ENCODE data around the gene C13orf46. TPM values are rescaled to one million over a fixed set of nuclear protein-coding genes. Genes with fewer than 3 reads are reported as not detected.
"Not testable (repeated sequence)": the region's sequence is repeated elsewhere in the genome, so short reads cannot be mapped to it uniquely, and the experiment has no call there.

C13orf46 gene
- polyA plus RNA-seq, 3 donors = 0.06 to 0.18 (median 0.15) TPM

DNA sequence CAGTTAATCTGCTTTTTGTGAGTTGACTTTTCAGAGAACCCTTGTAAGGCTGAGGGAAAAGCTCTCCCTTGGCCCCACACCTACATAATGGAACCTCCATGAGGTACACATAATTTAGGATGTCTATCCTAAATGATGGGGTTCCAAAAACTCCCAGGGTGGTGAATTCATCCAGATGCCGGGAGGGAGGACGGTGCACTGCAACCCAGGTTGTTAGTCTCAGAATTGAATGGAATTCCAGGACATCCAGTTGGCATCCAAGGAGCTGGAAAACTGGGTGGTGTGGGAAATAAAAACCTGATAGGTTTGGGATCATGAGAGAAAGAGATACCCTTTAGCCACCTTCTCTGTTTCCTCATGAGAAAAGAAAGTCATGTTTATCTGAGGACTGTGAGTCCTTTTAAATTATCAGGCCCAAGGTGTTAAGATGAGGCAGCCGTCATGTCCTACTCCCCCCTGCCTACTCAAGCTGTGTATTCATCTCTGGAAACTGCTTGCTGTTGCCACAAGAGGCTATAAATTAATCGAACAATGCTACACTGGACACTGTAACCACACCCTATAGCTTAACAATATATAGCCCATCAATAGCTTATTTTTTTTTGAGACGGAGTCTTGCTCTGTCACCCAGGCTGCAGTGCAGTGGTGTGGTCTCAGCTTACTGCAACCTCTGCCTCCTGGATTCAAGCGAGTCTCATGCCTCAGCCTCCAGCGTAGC is 49.5 kb downstream of the C13orf46 start:
- no peak for DNase-seq

DNA sequence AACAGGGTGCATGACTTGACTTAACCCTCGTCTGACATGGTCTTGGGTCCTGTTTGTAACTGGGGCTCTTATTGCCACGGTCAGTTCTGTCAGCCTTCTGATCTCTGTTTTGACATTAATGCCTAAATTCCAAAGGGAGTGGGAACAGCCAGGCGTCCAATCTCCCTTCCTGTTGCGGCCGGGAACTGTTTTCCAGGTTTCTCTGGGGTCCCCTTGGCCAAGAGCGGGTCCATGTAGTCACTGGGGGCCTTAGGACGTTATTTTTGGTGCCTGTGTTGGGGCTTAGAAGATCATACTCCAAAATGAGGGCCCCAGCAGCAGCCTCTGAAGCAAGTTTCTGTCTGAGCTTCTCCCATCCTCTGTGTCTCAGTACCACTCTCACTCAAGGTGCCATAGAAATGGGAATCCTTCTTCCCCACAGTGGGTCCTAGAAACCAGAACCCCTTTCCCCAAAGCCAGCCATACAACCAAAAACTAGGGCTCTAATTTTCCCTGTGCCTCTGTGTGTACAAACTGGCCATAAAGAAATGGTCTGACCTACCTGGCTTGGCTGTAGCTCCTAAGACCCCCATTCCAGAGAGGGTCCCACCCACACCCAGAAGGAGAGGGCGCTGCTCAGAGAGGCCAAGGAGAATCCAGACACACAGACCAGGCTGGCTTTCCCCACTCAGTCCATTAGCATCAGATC is 50.4 kb downstream of the C13orf46 start:
- no peak for DNase-seq

- DNase-seq = no peak
Observed at GRCh38 chr13:113922412-113923118, 51.3 kb downstream of the C13orf46 start.

DNA sequence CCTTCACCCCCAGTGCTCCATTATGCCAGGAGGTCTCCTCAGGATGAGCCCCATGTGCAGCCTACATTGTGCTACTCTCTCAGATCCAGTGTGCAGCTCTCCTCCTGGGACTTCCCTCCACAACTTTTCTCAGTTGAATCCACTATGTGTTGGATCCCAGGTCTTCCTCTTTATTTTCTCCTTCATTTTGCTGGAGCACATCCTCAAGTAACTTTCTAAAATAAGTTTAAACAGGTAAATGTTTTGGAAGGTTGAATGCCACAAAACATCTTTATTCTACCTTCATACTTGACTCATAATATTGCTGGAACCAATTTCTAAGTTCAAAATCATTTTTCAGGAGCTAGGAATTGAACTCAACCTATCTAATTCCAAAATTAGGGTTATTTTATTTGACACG is 52.1 kb downstream of the C13orf46 start:
- no peak for DNase-seq

- no peak for DNase-seq
Observed at GRCh38 chr13:113920606-113921286, 53.1 kb downstream of the C13orf46 start.

DNA sequence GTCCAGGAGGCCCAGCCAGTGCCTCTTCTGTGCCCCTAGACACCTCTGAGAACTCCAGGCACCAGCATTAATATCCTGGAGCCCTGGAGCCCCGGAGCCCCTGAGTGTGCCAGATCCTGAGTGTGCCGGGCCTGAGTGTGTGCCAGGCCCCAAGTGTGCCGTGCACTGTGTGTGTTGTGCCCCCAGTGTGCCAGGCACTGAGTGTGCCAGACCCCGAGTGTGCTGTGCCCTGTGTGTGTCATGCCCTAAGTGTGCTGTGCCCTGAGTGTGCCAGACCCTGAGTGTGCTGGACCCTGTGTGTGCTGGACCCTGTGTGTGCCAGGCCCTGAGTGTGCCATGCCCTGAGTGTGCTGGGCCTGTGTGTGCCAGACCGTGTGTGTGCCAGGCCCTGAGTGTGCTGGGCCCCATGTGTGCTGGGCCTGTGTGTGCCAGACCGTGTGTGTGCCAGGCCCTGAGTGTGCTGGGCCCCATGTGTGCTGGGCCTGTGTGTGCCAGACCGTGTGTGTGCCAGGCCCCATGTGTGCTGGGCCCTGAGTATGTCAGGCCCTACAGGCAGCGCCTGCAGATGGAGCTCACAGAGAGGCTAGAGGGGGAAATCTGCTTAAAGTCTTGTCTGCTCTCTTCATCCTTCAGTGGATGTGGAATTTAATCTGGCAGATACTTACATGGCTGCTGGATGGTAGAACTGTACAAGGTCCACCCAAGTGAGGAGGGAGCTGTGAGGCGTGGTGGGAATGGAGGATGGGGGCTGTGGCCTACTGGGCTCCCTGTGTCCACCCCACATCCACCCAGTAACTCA is 53.9 kb downstream of the C13orf46 start:
- no peak for DNase-seq

DNA sequence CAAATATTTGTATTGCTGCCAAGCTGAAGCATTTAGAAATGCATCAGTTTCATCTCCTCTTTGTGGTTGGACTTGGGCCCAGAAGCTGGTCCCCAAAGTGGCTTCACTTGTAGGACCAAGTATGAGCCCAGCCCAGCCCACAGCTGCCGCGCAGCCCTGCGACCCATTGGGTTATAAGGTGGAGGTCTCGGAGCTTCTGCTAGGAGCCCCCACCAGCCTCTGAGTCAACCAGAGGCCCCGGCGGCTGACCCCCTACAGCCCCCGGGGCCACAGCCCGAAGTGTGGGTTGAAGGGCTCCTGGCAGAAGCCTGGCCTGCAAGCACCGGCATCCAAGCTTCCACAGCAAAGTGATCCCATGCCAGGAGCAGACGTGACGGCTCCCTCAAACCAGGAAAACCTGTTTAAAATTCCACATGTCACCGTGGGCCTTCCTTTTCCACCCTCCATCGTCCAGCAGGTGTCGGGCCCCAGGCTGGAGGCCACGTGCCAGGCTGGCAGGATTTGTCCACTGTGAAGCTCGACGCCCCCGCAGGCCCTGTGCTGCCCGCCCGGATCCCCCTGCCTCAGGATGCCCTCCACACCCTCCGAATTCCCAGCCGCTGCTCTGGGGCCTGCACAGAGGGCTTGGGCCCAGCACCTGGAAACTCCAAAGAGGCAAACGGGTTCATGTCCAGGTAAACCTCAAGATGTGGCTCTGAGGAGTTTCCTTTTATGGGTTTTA is 54.7 kb downstream of the C13orf46 start:
- DNase-seq = no peak

- no peak for DNase-seq
Observed at GRCh38 chr13:113918580-113918979, 55.3 kb downstream of the C13orf46 start.

GRCh38 chr13:113917594-113918371 is 56.1 kb downstream of the C13orf46 start:
- no peak for DNase-seq

- DNase-seq = no peak
Observed at GRCh38 chr13:113917096-113917495, 56.8 kb downstream of the C13orf46 start.

DNA sequence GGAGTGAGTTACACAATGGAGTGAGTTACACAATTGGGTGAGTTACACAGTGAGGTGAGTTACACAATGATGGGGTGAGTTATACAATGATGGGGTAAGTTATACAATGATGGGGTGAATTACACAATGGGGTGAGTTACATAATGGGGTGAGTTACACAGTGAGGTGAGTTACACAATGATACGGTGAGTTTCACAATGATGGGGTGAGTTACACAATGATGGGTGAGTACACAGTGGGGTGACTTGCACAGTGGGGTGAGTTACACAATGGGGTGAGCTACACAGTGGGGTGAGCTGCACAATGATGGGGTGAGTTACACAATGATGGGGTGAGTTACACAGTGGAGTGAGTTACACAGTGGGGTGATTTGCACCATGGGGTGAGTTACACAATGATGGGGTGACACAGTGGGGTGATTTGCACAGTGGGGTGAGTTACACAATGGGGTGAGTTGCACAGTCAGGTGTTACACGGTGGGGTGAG is 57.5 kb downstream of the C13orf46 start:
- DNase-seq = no peak

GRCh38 chr13:113915786-113916329 is 58.0 kb downstream of the C13orf46 start:
- DNase-seq = no peak

DNA sequence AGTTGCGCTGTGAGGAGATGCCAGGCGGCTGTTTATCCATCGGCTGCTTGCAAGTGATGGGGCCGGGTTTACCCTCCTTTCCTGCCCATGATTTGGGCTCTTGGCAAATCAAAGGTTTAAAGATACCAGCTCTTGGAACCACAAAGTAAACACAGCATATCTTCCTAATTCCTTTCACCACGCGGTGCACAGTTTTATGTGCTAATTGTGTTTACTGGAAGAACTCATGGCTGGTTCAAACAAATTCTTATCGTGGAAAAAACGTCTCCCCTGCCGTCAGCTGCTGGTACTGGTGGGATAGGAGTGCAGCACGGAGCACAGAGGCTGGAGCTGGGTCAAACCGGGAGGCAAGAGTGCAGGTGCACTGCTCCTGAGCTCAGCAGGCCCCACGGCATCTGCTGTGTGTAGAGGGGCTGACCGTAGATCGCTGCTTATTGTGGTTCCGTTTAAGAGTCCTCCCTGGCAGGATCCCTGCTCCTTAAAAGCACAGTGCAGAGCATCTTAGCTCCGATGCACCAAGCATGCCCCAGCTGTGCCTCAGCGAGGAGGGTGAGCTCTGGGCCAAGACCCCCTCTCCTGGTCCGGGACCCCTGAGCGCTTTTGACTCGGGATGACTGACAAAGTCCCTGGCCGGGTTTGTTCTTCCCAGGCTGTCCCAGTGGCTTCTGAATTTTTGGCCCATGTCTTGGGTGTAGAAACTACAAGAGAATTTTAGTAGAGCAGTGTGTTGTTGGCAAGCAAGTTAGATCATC is 58.7 kb downstream of the C13orf46 start:
- no peak for DNase-seq

DNA sequence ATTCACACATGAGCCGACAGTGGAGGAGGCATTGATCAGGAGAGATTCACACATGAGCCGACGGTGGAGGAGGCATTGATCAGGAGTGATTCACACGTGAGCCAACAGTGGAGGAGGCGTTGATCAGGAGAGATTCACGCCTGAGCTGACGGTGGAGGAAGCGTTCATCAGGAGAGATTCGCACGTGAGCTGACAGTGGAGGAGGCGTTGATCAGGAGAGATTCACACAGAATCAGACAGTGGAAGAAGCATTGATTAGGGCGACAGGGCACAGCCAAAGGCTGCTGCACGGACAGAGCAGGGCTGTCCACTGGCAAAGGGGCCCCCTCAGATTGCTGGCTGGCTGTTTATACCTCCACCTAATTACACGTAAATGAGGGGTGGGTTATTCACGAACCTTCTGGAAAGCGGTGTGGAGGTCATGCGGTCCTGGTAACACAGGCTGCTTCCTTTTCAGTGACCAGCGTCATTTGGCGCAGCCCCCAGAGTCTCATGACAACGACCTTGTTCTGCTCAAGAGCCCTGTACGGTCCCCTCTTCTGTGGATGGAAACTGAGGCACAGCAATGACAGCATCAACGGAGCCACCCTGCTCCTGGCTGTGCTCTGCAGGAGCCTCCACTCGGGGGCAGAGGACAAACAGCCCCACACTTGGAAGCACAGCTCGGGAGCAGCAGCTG is 59.4 kb downstream of the C13orf46 start:
- no peak for DNase-seq

DNA sequence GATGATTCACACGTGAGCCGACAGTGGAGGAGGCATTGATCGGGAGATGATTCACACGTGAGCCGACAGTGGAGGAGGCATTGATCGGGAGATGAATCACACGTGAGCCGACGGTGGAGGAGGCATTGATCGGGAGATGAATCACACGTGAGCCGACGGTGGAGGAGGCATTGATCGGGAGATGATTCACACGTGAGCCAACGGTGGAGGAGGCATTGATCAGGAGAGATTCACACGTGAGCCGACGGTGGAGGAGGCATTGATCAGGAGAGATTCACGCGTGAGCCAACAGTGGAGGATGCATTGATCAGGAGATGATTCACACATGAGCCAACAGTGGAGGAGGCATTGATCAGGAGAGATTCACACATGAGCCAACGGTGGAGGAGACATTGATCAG is 60.0 kb downstream of the C13orf46 start:
- DNase-seq = not testable (repeated sequence)

- not testable (repeated sequence) for DNase-seq
Observed at GRCh38 chr13:113913408-113913807, 60.5 kb downstream of the C13orf46 start.

DNA sequence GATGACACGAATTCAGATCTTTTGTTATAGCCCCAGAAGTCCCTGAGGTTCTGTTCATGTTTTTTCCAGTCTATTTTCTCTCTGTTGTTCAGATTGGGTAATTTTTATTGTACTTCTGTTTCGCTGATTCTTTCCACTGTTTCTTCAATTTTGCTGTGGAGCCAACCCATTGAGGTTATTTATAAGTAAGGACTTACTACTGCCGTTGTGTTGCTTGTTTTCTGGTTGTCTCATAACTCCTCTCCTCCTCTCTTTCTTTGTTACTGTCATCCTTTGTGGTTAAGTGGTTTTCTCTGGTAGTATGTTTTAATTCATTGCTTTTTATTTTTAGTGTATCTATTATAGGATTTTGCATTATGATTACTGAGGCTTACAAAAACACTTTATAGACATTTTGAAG is 61.3 kb downstream of the C13orf46 start:
- DNase-seq = no peak

Measured in renal pelvis (tissue), 4 donors.